Retina (tissue), 1 donor: Measurements from ENCODE around the gene CNR2.
"Not testable (repeated sequence)": the region's sequence is repeated elsewhere in the genome, so short reads cannot be mapped to it uniquely, and the experiment has no call there.

Source experiments
- DNase-seq: peaks from one replicate; pipeline ENCODE4 v3.0.0-alpha.2; 2016

The CNR2 gene

GRCh38 chr1:23916209-23917131, 3.3 kb upstream of the CNR2 start:
- peak; percentile 68 for DNase-seq

GRCh38 chr1:23915466-23915865, 2.3 kb upstream of the CNR2 start:
- no peak for DNase-seq

GRCh38 chr1:23914921-23915320, 1.8 kb upstream of the CNR2 start:
- no peak for DNase-seq

GRCh38 chr1:23911921-23912320, 1.2 kb downstream of the CNR2 start:
- DNase-seq, result no peak

GRCh38 chr1:23910553-23911246, 2.5 kb downstream of the CNR2 start:
- no peak for DNase-seq

- no peak for DNase-seq
Measured at GRCh38 chr1:23910144-23910543, 3.0 kb downstream of the CNR2 start.

GRCh38 chr1:23909412-23909811, 3.8 kb downstream of the CNR2 start:
- DNase-seq, result no peak

- no peak for DNase-seq
Measured at GRCh38 chr1:23908453-23909341, 4.5 kb downstream of the CNR2 start.

GRCh38 chr1:23906731-23907130, 6.4 kb downstream of the CNR2 start:
- DNase-seq, result no peak

- DNase-seq, result no peak
Measured at GRCh38 chr1:23905461-23906025, 7.6 kb downstream of the CNR2 start.

- no peak for DNase-seq
Measured at GRCh38 chr1:23904748-23905357, 8.3 kb downstream of the CNR2 start.

- no peak for DNase-seq
Measured at GRCh38 chr1:23903754-23904153, 9.4 kb downstream of the CNR2 start.

GRCh38 chr1:23902321-23903278, 10.6 kb downstream of the CNR2 start:
- DNase-seq, result peak; percentile 69

GRCh38 chr1:23900017-23900416, 13.1 kb downstream of the CNR2 start:
- not testable (repeated sequence) for DNase-seq

GRCh38 chr1:23899070-23899469, 14.1 kb downstream of the CNR2 start:
- no peak for DNase-seq

GRCh38 chr1:23897083-23897482, 16.1 kb downstream of the CNR2 start:
- DNase-seq, result no peak

- no peak for DNase-seq
Measured at GRCh38 chr1:23896491-23896890, 16.7 kb downstream of the CNR2 start.

GRCh38 chr1:23895993-23896392, 17.2 kb downstream of the CNR2 start:
- no peak for DNase-seq

- DNase-seq, result no peak
Measured at GRCh38 chr1:23895082-23895481, 18.1 kb downstream of the CNR2 start.

- DNase-seq, result no peak
Measured at GRCh38 chr1:23889074-23889473, 24.1 kb downstream of the CNR2 start.

GRCh38 chr1:23885222-23885621, 27.9 kb downstream of the CNR2 start:
- DNase-seq, result no peak
